Esophagus (tissue), 2 donors: ENCODE data around the gene FOXD1. TPM values are rescaled to one million over a fixed set of nuclear protein-coding genes. Genes with fewer than 3 reads are reported as not detected.
A peak's percentile ranks its signal among the peaks of the same experiment; 100 is the strongest.

Experiments
- H3K27ac ChIP-seq, 2 donors: one replicate each; pipeline ENCODE4 v1.5.1; 2013; ENCODE audit warnings: low read depth in 2 of 2, mild to moderate bottlenecking in 2 of 2, inconsistent platforms in 1 of 2, low read length in 1 of 2, moderate library complexity in 1 of 2
- H3K27me3 ChIP-seq, 2 donors: one replicate each; pipeline ENCODE4 v1.6.1; 2013; ENCODE audit warnings: low read length in 2 of 2, control low read depth in 1 of 2, mild to moderate bottlenecking in 1 of 2; ENCODE audit not compliant: insufficient read depth in 2 of 2, control insufficient read depth in 1 of 2
- H3K36me3 ChIP-seq, 2 donors: one replicate each; pipeline ENCODE4 v1.6.1; 2013; ENCODE audit warnings: low read length in 1 of 2; ENCODE audit not compliant: control insufficient read depth in 2 of 2, insufficient read depth in 2 of 2
- H3K4me1 ChIP-seq, 2 donors: one replicate each; pipeline ENCODE4 v1.6.1; 2013; ENCODE audit warnings: low read length in 1 of 2; ENCODE audit not compliant: control insufficient read depth in 2 of 2, insufficient read depth in 2 of 2
- H3K4me3 ChIP-seq, 2 donors: one replicate each; pipeline ENCODE4 v1.5.1; 2013; ENCODE audit warnings: low read length in 2 of 2, mild to moderate bottlenecking in 2 of 2, low read depth in 1 of 2, moderate library complexity in 1 of 2
- H3K9me3 ChIP-seq, 2 donors: one replicate each; pipeline ENCODE4 v1.6.1; 2013; ENCODE audit warnings: mild to moderate bottlenecking in 2 of 2, low read depth in 1 of 2, low read length in 1 of 2, moderate library complexity in 1 of 2; ENCODE audit not compliant: control insufficient read depth in 2 of 2, insufficient read depth in 1 of 2
- WGBS, 2 donors: extraction: QIAGEN DNeasy Blood & Tissue Kit; methylation state at CpG; one replicate each; pipeline ENCODE4 v1.1.7; 2013; 5-methylcytosine and 5-hydroxymethylcytosine counted together
- polyA plus RNA-seq, 2 donors: library from polyadenylated mRNA; stranded (reverse); fragments of 200-250 nt; gene quantifications; one replicate each; pipeline ENCODE4 v1.2.3, GENCODE V29; 2013
- donor health status: healthy with polysubstance abuse.
- donor health status: Bipolar disorder and iron deficiency.

Gene FOXD1
- polyA plus RNA-seq, 2 donors, result 0.31 to 1.3 TPM

GRCh38 chr5:73420666-73421065, 27.9 kb downstream of the FOXD1 start:
- Histone ChIP-seq H3K27me3 (peaks cover 1 to 10% of the 10 kb centered on the region in 2 donors), H3K4me3 (no peak overlapping the region)
- 61 to 75% methylated on average over 3 of the region's 3 CpGs for WGBS, 2 donors

GRCh38 chr5:73419465-73420390, 28.8 kb downstream of the FOXD1 start:
- 7 to 9% methylated on average over 65 to 79 of the region's 79 CpGs for WGBS, 2 donors
- peak overlapping the region in 1 of 2 donors; percentile 42 for H3K4me3 ChIP-seq
- H3K27ac ChIP-seq, result no peak overlapping the region
- H3K36me3 ChIP-seq, result no peaks in the 10 kb centered on the region
- H3K27me3 ChIP-seq, result peaks cover 3 to 10% of the 10 kb centered on the region in 2 donors
- H3K4me1 ChIP-seq, result peaks cover 3 to 4% of the 10 kb centered on the region in 2 donors
- no peaks in the 10 kb centered on the region for H3K9me3 ChIP-seq

More at GRCh38 chr5:73420666-73421065, 27.9 kb downstream of the FOXD1 start:
- Histone ChIP-seq H3K4me1 (peaks cover 3 to 4% of the 10 kb centered on the region in 2 donors), H3K9me3 (no peaks in the 10 kb centered on the region), H3K36me3 (no peaks in the 10 kb centered on the region), H3K27ac (no peak overlapping the region)

GRCh38 chr5:73419117-73419464, 29.5 kb downstream of the FOXD1 start:
- Histone ChIP-seq H3K4me3 (peak overlapping the region in 1 of 2 donors; percentile 42), H3K27ac (no peak overlapping the region), H3K9me3 (no peaks in the 10 kb centered on the region), H3K27me3 (peaks cover 3 to 10% of the 10 kb centered on the region in 2 donors), H3K36me3 (no peaks in the 10 kb centered on the region), H3K4me1 (peaks cover 3 to 4% of the 10 kb centered on the region in 2 donors)
- 34 to 39% methylated on average over 6 of the region's 6 CpGs for WGBS, 2 donors

- Histone ChIP-seq H3K36me3 (no peaks in the 10 kb centered on the region), H3K4me1 (peaks cover 3 to 4% of the 10 kb centered on the region in 2 donors), H3K9me3 (no peaks in the 10 kb centered on the region), H3K27me3 (peaks cover 3 to 10% of the 10 kb centered on the region in 2 donors), H3K27ac (no peak overlapping the region), H3K4me3 (no peak overlapping the region)
- WGBS, 2 donors, result 62 to 68% methylated on average over 6 of the region's 6 CpGs
Observed at GRCh38 chr5:73418244-73418691, 30.3 kb downstream of the FOXD1 start.

GRCh38 chr5:73417303-73418034, 31.1 kb downstream of the FOXD1 start:
- 54 to 59% methylated on average over 10 of the region's 10 CpGs for WGBS, 2 donors
- H3K4me1 ChIP-seq, result peaks cover 3 to 4% of the 10 kb centered on the region in 2 donors
- no peak overlapping the region for H3K4me3 ChIP-seq
- no peaks in the 10 kb centered on the region for H3K9me3 ChIP-seq
- no peak overlapping the region for H3K27ac ChIP-seq
- H3K36me3 ChIP-seq, result no peaks in the 10 kb centered on the region
- H3K27me3 ChIP-seq, result peaks cover 3 to 10% of the 10 kb centered on the region in 2 donors

- H3K9me3 ChIP-seq, result no peaks in the 10 kb centered on the region
- no peak overlapping the region for H3K4me3 ChIP-seq
- H3K36me3 ChIP-seq, result no peaks in the 10 kb centered on the region
- H3K27ac ChIP-seq, result no peak overlapping the region
- peaks cover 3 to 4% of the 10 kb centered on the region in 2 donors for H3K4me1 ChIP-seq
- H3K27me3 ChIP-seq, result peaks cover 3 to 7% of the 10 kb centered on the region in 2 donors
- 80 to 90% methylated on average over 5 of the region's 5 CpGs for WGBS, 2 donors
Observed at GRCh38 chr5:73415617-73416016, 33.0 kb downstream of the FOXD1 start.

- Histone ChIP-seq H3K9me3 (no peaks in the 10 kb centered on the region), H3K27ac (no peak overlapping the region), H3K4me1 (peaks cover 3 to 4% of the 10 kb centered on the region in 2 donors), H3K4me3 (no peak overlapping the region), H3K36me3 (no peaks in the 10 kb centered on the region), H3K27me3 (peaks cover 3 to 7% of the 10 kb centered on the region in 2 donors)
- WGBS, 2 donors, result 73 to 78% methylated on average over 2 of the region's 2 CpGs
Observed at GRCh38 chr5:73415171-73415570, 33.4 kb downstream of the FOXD1 start.

- peaks cover 3% of the 10 kb centered on the region in 2 donors for H3K27me3 ChIP-seq
- WGBS, 2 donors, result 74 to 89% methylated on average over 1 of the region's 1 CpG
- no peak overlapping the region for H3K27ac ChIP-seq
- no peaks in the 10 kb centered on the region for H3K4me1 ChIP-seq
- no peaks in the 10 kb centered on the region for H3K36me3 ChIP-seq
- no peaks in the 10 kb centered on the region for H3K9me3 ChIP-seq
- H3K4me3 ChIP-seq, result no peak overlapping the region
Observed at GRCh38 chr5:73412597-73412988, 36.0 kb downstream of the FOXD1 start.

GRCh38 chr5:73411936-73412596, 36.5 kb downstream of the FOXD1 start:
- 56 to 60% methylated on average over 5 of the region's 5 CpGs for WGBS, 2 donors
- Histone ChIP-seq H3K36me3 (no peaks in the 10 kb centered on the region), H3K9me3 (no peaks in the 10 kb centered on the region), H3K4me3 (no peak overlapping the region), H3K27me3 (peaks cover 3% of the 10 kb centered on the region in 2 donors), H3K4me1 (no peaks in the 10 kb centered on the region), H3K27ac (no peak overlapping the region)
